ENCODE measurements around the gene AKR1B15.

- TF ChIP-seq CTCF (IDR thresholded peaks at IDR 0.05; ENCODE audit: low read length) (no peak), EZH2 (IDR thresholded peaks at IDR 0.05; ENCODE audit: borderline replicate concordance, low read length) (no peak)
Measured at GRCh38 chr7:134599371-134599770, 50.5 kb downstream of the AKR1B15 start.
